NT2/D1 (cell line): ENCODE results near the gene KRTAP21-3.

Source experiments
- DNase-seq: peaks from one replicate; pipeline ENCODE4 v3.0.0-alpha.2; 2011; ENCODE audit warnings: low read depth, low spot score
- H3K27me3 ChIP-seq: 2 replicates; pipeline ENCODE4 v1.6.0; 2011; ENCODE audit warnings: mild to moderate bottlenecking; ENCODE audit not compliant: insufficient read length, insufficient read depth
- H3K36me3 ChIP-seq: 2 replicates; pipeline ENCODE4 v1.6.1; 2011; ENCODE audit warnings: mild to moderate bottlenecking, low read length, mixed read lengths; ENCODE audit not compliant: insufficient read depth, insufficient read length
- H3K4me1 ChIP-seq: 2 replicates; pipeline ENCODE4 v1.5.1; 2011; ENCODE audit not compliant: insufficient read depth, insufficient read length
- H3K4me3 ChIP-seq: 2 replicates; pipeline ENCODE4 v1.5.1; 2011; ENCODE audit warnings: low read depth; ENCODE audit not compliant: insufficient read length
- H3K9ac ChIP-seq: 2 replicates; pipeline ENCODE4 v1.6.0; 2011; ENCODE audit warnings: low read depth; ENCODE audit not compliant: insufficient read length
- H3K9me3 ChIP-seq: 2 replicates; pipeline ENCODE4 v1.5.1; 2011; ENCODE audit warnings: mild to moderate bottlenecking, low read length; ENCODE audit not compliant: insufficient read depth
- SUZ12 ChIP-seq: IDR thresholded peaks from 2 replicates; pipeline ENCODE4 v1.6.1; 2011; ENCODE audit not compliant: insufficient read length, insufficient read depth; ENCODE audit errors: extremely low read depth
- YY1 ChIP-seq: IDR thresholded peaks from 2 replicates; pipeline ENCODE4 v1.6.1; 2011; ENCODE audit not compliant: insufficient read length, insufficient read depth
- ZNF274 ChIP-seq: IDR thresholded peaks from 2 replicates; pipeline ENCODE4 v1.6.1; 2011; ENCODE audit warnings: mild to moderate bottlenecking, low read depth, low read length

Gene KRTAP21-3

DNA sequence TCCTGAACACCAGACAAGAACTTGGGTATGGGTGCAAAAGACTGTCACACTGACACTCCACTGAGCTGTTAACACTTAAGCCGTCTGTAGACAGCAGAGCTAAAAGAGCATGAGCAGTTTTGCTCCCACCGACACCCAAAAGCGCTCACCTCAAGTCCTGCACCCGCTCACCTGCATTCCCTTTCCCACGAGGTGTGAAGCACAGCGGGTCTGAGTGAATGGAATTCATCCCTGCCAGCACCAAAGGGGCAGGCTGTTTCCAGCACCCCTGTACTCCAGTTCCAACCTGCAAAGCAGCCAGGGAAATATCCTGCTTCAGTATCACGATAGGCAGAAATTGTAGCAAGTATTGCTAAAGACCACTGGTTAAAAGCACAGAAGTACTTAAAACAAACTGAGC lies 28.8 kb downstream of the KRTAP21-3 start:
- Histone ChIP-seq H3K36me3 (no peaks in the 10 kb centered on the region), H3K9ac (no peak overlapping the region), H3K27me3 (no peaks in the 10 kb centered on the region), H3K9me3 (no peaks in the 10 kb centered on the region), H3K4me3 (no peak overlapping the region), H3K4me1 (no peaks in the 10 kb centered on the region)
- no peak for DNase-seq
- TF ChIP-seq YY1 (no peak), ZNF274 (no peak), SUZ12 (no peak)

DNA sequence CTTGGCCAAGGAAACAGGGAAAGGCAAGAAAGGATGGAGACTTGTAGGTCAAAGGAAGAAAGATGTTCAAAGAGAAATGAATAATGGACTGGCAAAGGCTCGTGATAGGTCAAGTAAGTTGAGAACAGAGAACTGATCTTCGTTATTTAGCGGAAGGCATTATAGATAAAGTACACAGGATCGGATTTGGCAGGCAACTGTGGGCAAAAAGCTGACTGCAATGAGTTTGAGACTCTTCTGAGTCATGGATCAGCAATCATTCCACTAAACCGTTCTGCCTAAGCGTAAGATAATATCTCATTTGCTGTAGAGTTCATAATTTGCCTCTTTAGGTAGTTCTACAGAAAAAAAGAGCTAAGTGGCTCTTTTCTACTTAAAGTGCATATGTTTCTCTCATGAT lies 34.1 kb downstream of the KRTAP21-3 start:
- Histone ChIP-seq H3K9me3 (no peaks in the 10 kb centered on the region), H3K36me3 (no peaks in the 10 kb centered on the region), H3K4me1 (no peaks in the 10 kb centered on the region), H3K4me3 (no peak overlapping the region), H3K27me3 (no peaks in the 10 kb centered on the region), H3K9ac (no peak overlapping the region)
- DNase-seq, result no peak
- TF ChIP-seq SUZ12 (no peak), ZNF274 (no peak), YY1 (no peak)

DNA sequence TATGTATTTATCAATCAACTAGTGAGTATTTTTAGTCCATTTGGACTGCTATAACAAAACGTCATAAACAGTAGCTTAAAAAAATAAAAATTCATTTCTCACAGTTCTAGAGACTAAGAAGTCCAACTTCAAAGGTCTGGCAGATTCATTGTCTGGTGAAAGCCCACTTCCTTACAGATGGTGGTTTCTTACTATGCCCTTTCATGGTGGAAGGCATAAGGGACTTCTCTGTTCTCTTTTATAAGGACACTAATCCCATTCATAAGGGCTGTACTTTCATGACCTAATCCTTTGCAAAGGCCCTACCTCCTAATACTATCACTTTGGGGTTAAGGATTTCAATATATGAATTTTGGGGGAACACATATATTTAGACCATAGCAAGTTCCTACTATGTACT lies 38.0 kb downstream of the KRTAP21-3 start:
- Histone ChIP-seq H3K9ac (no peak overlapping the region), H3K36me3 (no peaks in the 10 kb centered on the region), H3K27me3 (no peaks in the 10 kb centered on the region), H3K4me3 (no peak overlapping the region), H3K4me1 (no peaks in the 10 kb centered on the region), H3K9me3 (no peaks in the 10 kb centered on the region)
- DNase-seq, result no peak
- TF ChIP-seq YY1, result no peak
- TF ChIP-seq SUZ12, result no peak
- TF ChIP-seq ZNF274, result no peak

DNA sequence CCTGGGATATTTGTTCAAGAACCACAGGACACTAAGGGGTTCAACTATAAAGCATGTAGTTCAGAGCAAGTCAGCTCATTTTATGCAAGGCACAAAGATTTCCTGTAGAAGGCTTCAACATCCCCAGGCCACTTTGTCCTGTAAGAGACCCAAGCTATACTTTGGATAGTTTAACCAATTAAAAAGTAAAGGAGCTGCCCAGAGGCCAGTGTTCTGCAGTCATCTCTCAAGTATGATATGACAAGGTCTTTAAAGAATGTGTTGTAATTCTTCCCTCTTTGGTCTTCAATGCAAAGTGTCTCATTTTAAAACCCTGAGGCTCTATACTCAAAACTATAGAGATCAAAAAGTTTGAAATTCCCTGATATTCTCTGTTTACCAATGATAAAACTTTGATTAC lies 41.8 kb downstream of the KRTAP21-3 start:
- TF ChIP-seq YY1, result no peak
- no peak for TF ChIP-seq ZNF274
- no peak for TF ChIP-seq SUZ12
- Histone ChIP-seq H3K4me3 (no peak overlapping the region), H3K9me3 (no peaks in the 10 kb centered on the region), H3K4me1 (no peaks in the 10 kb centered on the region), H3K36me3 (no peaks in the 10 kb centered on the region), H3K9ac (no peak overlapping the region), H3K27me3 (no peaks in the 10 kb centered on the region)
- no peak for DNase-seq

DNA sequence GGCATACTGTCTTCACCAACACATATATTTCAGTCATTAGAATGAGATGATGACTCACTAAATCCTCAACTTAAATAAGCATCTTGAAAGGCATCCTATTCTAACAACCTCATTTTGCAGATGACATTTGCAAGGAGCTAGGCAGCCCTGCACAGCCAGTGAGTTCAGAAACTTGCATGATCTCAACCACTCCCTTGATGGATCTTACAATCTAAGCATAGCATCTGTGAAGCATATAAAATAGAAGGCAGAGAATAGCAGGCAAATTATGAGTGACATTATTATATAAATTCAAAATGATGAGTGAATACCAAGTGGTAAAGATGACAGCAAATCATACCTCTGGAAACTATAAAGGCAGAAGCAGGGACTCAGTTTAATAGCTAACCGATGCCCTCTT lies 44.3 kb downstream of the KRTAP21-3 start:
- no peaks in the 10 kb centered on the region for H3K27me3 ChIP-seq
- DNase-seq, result no peak
- no peak overlapping the region for H3K4me3 ChIP-seq
- no peak for TF ChIP-seq ZNF274
- TF ChIP-seq YY1, result no peak
- no peak for TF ChIP-seq SUZ12
- no peaks in the 10 kb centered on the region for H3K36me3 ChIP-seq
- H3K9me3 ChIP-seq, result no peaks in the 10 kb centered on the region
- no peak overlapping the region for H3K9ac ChIP-seq
- H3K4me1 ChIP-seq, result no peaks in the 10 kb centered on the region

DNA sequence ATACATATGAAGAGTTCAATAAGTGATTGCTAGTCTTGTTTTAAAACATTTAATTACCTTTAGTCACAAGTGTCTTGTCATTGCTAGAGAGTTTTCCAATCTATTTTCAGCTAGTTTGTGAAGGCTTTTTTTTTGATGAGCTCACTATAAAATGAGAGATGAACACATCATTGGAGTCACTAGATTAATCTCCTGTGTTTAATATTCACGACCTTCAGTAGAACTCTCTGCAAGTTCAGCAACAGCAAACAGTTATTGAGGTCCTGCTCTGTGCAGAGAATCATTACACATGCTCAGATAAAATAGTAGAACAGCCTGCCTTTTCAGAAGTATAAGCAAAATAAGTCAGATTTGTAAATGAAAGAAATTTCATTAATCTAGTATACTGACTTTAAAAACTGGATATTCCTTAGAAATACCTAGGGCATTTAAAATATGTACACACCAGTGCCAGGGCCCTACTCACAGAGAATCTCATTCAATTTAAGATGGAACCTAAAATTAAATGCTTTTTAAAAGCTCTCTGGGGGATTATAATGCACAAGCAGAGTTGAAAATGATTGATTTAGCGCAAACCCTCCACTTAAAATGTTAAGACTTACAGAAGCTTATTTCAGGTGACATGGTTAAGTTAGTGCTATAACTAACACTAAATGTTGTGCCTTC lies 45.5 kb downstream of the KRTAP21-3 start:
- H3K27me3 ChIP-seq, result no peaks in the 10 kb centered on the region
- H3K36me3 ChIP-seq, result no peaks in the 10 kb centered on the region
- H3K9me3 ChIP-seq, result no peaks in the 10 kb centered on the region
- no peak overlapping the region for H3K4me3 ChIP-seq
- no peaks in the 10 kb centered on the region for H3K4me1 ChIP-seq
- H3K9ac ChIP-seq, result no peak overlapping the region
- DNase-seq, result no peak
- TF ChIP-seq ZNF274, result no peak

DNA sequence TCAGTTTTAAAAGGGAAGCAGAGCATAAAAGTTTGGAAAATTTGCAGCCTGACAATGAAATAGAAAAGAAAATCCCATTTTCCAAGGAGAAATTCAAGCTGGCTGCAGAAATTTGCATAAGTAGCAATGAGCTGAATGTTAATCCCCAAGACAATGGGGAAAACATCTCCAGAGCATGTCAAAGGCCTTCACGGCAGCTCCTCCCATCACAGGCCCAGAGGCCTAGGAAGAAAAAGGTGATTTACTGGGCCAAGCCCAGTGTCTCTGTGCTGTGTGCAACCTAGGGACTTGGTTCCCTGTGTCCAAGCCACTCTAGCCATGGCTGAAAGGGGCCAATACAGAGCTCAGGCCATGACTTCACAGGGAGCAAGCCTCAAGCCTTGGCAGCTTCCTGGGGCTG lies 49.8 kb downstream of the KRTAP21-3 start:
- peak; percentile 51 for DNase-seq
- Histone ChIP-seq H3K36me3 (no peaks in the 10 kb centered on the region), H3K27me3 (no peaks in the 10 kb centered on the region), H3K9me3 (no peaks in the 10 kb centered on the region), H3K4me1 (no peaks in the 10 kb centered on the region), H3K4me3 (no peak overlapping the region), H3K9ac (no peak overlapping the region)
- TF ChIP-seq SUZ12 (no peak), ZNF274 (no peak), YY1 (no peak)
